AG04449 (cell line): ENCODE data around the gene SPTAN1.

Experiments used
- CTCF ChIA-PET: fragments of 350-600 bp; formaldehyde crosslinking; extraction: SDS; loops from one replicate; lab custom pipeline; 2021; ENCODE audit warnings: antibody characterized with exemption; lab: Yijun Ruan, JAX
- POLR2A ChIA-PET: fragments of 400-600, 350-600 bp; formaldehyde crosslinking; extraction: SDS; loops from one replicate; lab custom pipeline; 2020; ENCODE audit warnings: antibody characterized with exemption, inconsistent platforms; lab: Yijun Ruan, JAX
- DNase-seq: peaks from one replicate; pipeline ENCODE4 v3.0.0-alpha.2; 2010; ENCODE audit warnings: low read depth, low spot score
- H3K4me3 ChIP-seq: 2 replicates; pipeline ENCODE4 v1.5.1; 2011; ENCODE audit warnings: low read depth, mild to moderate bottlenecking, control low read depth, low read length
- TF ChIP-seq, protein P1 (sequence below): IDR thresholded peaks from one replicate; pipeline ENCODE4 v1.5.1; 2011; ENCODE audit warnings: mild to moderate bottlenecking, moderate library complexity, low read length, control low read depth, inconsistent platforms; ENCODE audit not compliant: insufficient read depth; ENCODE audit errors: missing control alignments

Gene SPTAN1

DNA sequence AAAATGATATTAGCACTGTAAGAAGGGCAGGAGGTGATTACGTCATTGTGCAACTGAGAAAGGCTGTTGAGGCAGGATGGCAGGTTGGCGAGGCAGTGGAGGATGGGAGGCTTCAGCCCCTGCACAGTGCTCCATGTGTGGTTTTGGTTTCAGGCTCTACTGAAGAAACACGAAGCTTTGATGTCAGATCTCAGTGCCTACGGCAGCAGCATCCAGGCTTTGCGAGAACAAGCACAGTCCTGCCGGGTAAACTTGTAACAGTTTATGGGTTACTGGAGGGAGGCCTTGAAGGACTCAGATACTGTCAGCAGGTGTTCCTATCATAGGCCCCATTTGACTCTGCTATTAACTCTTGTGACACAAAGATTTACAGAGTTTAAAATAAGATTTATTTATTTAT is 35.1 kb downstream of the SPTAN1 start:
- no peak overlapping the region for H3K4me3 ChIP-seq
- TF ChIP-seq, protein P1, sequence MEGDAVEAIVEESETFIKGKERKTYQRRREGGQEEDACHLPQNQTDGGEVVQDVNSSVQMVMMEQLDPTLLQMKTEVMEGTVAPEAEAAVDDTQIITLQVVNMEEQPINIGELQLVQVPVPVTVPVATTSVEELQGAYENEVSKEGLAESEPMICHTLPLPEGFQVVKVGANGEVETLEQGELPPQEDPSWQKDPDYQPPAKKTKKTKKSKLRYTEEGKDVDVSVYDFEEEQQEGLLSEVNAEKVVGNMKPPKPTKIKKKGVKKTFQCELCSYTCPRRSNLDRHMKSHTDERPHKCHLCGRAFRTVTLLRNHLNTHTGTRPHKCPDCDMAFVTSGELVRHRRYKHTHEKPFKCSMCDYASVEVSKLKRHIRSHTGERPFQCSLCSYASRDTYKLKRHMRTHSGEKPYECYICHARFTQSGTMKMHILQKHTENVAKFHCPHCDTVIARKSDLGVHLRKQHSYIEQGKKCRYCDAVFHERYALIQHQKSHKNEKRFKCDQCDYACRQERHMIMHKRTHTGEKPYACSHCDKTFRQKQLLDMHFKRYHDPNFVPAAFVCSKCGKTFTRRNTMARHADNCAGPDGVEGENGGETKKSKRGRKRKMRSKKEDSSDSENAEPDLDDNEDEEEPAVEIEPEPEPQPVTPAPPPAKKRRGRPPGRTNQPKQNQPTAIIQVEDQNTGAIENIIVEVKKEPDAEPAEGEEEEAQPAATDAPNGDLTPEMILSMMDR: no peak
- CTCF ChIA-PET: interaction anchor here (1.2 to 1.6 kb wide), 2 partner anchors 12 to 48 kb away, joined by 3 to 5 read pairs; no protein-coding TSS in a partner anchor
- DNase-seq: no peak
- POLR2A ChIA-PET: no interaction called here

DNA sequence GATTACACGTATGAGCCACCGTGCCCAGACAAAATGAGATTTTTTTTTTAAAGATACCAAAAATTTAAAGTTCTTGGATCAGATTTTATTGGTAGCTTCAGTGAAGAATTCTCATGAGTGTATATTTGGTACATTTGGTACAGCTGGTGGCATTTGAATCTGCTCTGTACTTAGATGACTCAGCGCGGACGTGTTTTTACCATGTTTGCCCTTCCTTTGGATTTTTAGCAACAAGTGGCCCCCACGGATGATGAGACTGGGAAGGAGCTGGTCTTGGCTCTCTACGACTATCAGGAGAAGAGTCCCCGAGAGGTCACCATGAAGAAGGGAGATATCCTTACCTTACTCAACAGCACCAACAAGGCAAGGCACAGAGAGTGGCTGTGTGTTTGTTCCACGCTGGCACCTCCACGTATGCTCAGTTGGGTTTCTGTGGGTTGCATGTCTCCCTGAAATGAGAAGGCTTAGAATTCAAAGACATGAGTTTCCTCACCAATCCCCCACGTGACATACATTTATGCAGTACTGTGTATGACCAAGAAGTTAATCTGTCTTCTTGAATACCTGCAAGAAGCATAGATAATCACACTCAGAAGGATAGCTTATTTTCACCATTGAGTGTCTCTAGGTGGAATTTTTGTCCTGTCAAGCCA is 36.3 kb downstream of the SPTAN1 start:
- DNase-seq: no peak
- H3K4me3 ChIP-seq: no peak overlapping the region
- CTCF ChIA-PET: interaction anchor here (0.9 kb wide), 1 partner anchor 127 kb away, joined by 4 read pairs; no protein-coding TSS in a partner anchor
- POLR2A ChIA-PET: interaction anchor here (1.4 kb wide), 1 partner anchor 36 kb away, joined by 3 read pairs; the partner anchor contains the start of gene SPTAN1
- TF ChIP-seq, protein P1: no peak

DNA sequence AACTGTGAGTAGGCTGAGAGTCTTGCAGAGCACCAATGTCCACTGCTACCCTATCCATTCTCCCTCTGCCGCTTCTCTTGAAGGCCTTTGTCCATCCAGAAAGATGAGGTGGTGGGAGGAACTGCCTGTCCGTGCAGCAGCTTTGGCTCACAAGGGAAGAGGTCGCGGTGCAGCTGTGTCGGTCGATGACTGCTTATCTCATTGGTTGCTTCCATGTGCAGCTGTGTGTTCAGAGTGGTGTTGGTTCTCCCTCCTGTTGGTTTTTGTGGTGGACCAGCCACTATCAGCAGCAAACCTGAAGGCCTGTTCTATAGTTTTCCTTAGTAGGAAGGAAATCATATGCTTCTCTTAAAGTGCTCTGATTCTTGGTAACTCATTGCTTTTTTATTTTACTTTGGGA is 40.7 kb downstream of the SPTAN1 start:
- ChIA-PET CTCF (no interaction called here), POLR2A (no interaction called here)
- DNase-seq: no peak
- H3K4me3 ChIP-seq: no peak overlapping the region
- TF ChIP-seq, protein P1: no peak

DNA sequence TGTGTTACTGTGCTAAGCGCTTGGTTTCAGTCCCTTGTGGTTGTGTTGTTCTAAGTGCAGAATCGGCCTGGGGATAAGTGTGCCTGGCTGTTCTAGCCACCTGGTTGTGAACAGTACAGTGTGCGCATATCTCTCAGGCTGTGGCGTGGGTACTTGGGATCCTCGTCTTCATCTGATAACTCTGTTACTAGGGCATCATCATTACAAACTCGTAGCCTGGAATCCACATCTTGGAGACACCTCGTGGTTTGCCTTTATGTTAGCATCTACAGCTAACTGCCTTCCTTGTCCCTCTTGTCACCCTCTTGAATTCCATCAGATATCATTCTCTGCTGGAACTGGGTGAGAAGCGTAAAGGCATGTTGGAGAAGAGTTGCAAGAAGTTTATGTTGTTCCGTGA is 41.5 kb downstream of the SPTAN1 start:
- DNase-seq: no peak
- no peak overlapping the region for H3K4me3 ChIP-seq
- CTCF ChIA-PET: no interaction called here
- POLR2A ChIA-PET: no interaction called here
- TF ChIP-seq, protein P1: no peak

DNA sequence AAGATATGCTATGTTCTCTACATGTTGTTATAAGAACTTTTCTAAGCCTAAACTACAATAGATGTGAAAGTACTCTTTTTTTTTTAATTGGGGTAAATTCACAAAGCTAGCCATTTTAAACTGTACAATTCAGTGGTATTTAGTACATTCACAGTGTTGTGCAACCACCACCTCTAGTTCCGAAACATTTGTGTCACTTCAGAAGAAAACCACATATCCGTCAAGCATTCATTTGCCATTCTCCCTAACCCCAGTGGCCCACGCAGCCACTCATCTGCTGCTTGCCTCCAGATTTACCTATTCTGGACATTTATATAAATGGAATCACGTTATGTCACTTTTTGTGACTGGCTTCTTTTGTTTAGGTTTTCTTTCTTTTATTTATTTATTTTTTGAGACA is 43.1 kb downstream of the SPTAN1 start:
- H3K4me3 ChIP-seq: no peak overlapping the region
- ChIA-PET POLR2A (no interaction called here), CTCF (interaction anchor here (1.4 kb wide), 1 partner anchor 11 kb away, joined by 3 read pairs; no protein-coding TSS in a partner anchor)
- TF ChIP-seq, protein P1: no peak
- no peak for DNase-seq

DNA sequence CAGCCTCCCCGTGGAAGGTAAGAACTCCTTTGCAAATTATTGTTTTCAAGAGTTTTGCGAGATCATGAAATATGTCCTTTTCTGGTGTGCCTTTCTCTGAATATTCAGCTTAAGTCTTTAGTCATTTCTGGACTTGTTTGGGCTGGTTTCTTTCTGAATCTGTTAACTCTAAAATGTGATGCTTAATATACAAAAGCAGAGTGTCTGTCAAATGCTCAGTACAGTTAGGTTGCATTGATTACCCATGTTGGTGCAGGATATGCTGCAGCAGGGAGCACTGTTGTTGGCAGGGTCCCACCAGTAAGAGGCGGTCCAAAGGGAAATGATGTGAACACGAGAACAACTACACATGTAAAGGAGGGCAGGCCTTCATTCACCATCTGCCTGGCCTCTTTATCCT is 47.7 kb downstream of the SPTAN1 start:
- CTCF ChIA-PET: interaction anchor here (3.6 kb wide), 1 partner anchor 10 kb away, joined by 18 read pairs; no protein-coding TSS in a partner anchor
- POLR2A ChIA-PET: no interaction called here
- DNase-seq: no peak
- H3K4me3 ChIP-seq: no peak overlapping the region
- TF ChIP-seq, protein P1: no peak
